Endothelial cell (in vitro differentiated cells): ENCODE measurements around the gene EPG5. TPM values are rescaled to one million over a fixed set of nuclear protein-coding genes. Genes with fewer than 3 reads are reported as not detected.

Experiments used
- DNase-seq: peaks from one replicate; pipeline ENCODE4 v3.0.0; 2021; ENCODE audit warnings: low spot score
- H3K27ac Mint-ChIP-seq: one replicate; pipeline ENCODE4 v1.8.0; 2021; ENCODE audit warnings: mixed read lengths, inconsistent platforms; ENCODE audit not compliant: unreplicated experiment
- H3K27me3 Mint-ChIP-seq: one replicate; pipeline ENCODE4 v1.8.0; 2021; ENCODE audit warnings: mild to moderate bottlenecking, moderate library complexity, mixed read lengths, inconsistent platforms; ENCODE audit not compliant: unreplicated experiment
- H3K36me3 Mint-ChIP-seq: one replicate; pipeline ENCODE4 v1.8.0; 2021; ENCODE audit warnings: mild to moderate bottlenecking, low read depth, mixed read lengths, inconsistent platforms; ENCODE audit not compliant: unreplicated experiment
- H3K4me1 Mint-ChIP-seq: one replicate; pipeline ENCODE4 v1.8.0; 2021; ENCODE audit warnings: mild to moderate bottlenecking, mixed read lengths, inconsistent platforms; ENCODE audit not compliant: unreplicated experiment
- H3K4me3 Mint-ChIP-seq: one replicate; pipeline ENCODE4 v1.8.0; 2021; ENCODE audit warnings: mild to moderate bottlenecking, mixed read lengths, inconsistent platforms; ENCODE audit not compliant: unreplicated experiment
- H3K9me3 Mint-ChIP-seq: one replicate; pipeline ENCODE4 v1.8.0; 2021; ENCODE audit warnings: mixed read lengths, inconsistent platforms; ENCODE audit not compliant: unreplicated experiment
- CTCF ChIP-seq: fragments of 200-600 bp; sonication (generic); IDR thresholded peaks from one replicate; pipeline ENCODE4 v1.5.0; 2021; ENCODE audit warnings: antibody characterized with exemption; ENCODE audit not compliant: unreplicated experiment
- total RNA-seq: library from RNA; stranded (reverse); fragmentation: NEBNext Ultra II Directional; extraction: Animal tissue kit (Norgen Biotek cat#: 25700); gene quantifications from one replicate; pipeline ENCODE4 v1.2.1, GENCODE V29; 2021; ENCODE audit not compliant: unreplicated experiment

Gene EPG5
- total RNA-seq, 1 donor from 2014 or later: 26.1 TPM

- Mint-ChIP-seq H3K27ac (no peak overlapping the region), H3K4me1 (peaks cover 12% of the 10 kb centered on the region), H3K36me3 (peaks cover 3% of the 10 kb centered on the region), H3K27me3 (no peaks in the 10 kb centered on the region), H3K4me3 (no peak overlapping the region), H3K9me3 (no peaks in the 10 kb centered on the region)
- no peak for DNase-seq
- no peak for TF ChIP-seq CTCF
Measured at GRCh38 chr18:45889419-45890064, 77.6 kb downstream of the EPG5 start.

GRCh38 chr18:45887585-45887984, 79.5 kb downstream of the EPG5 start:
- Mint-ChIP-seq H3K9me3 (no peaks in the 10 kb centered on the region), H3K36me3 (peaks cover 3% of the 10 kb centered on the region), H3K4me1 (peaks cover 12% of the 10 kb centered on the region), H3K27ac (no peak overlapping the region), H3K27me3 (no peaks in the 10 kb centered on the region), H3K4me3 (no peak overlapping the region)
- no peak for TF ChIP-seq CTCF
- DNase-seq: no peak

GRCh38 chr18:45880876-45881558, 86.1 kb downstream of the EPG5 start:
- no peaks in the 10 kb centered on the region for H3K4me1 Mint-ChIP-seq
- H3K27ac Mint-ChIP-seq: no peak overlapping the region
- H3K4me3 Mint-ChIP-seq: no peak overlapping the region
- no peak for TF ChIP-seq CTCF
- no peaks in the 10 kb centered on the region for H3K27me3 Mint-ChIP-seq
- no peak for DNase-seq
- H3K36me3 Mint-ChIP-seq: peaks cover 7% of the 10 kb centered on the region
- H3K9me3 Mint-ChIP-seq: no peaks in the 10 kb centered on the region

GRCh38 chr18:45879681-45880655, 87.2 kb downstream of the EPG5 start:
- peak; percentile 93 for TF ChIP-seq CTCF
- H3K4me1 Mint-ChIP-seq: no peaks in the 10 kb centered on the region
- H3K36me3 Mint-ChIP-seq: peaks cover 12% of the 10 kb centered on the region
- H3K27me3 Mint-ChIP-seq: no peaks in the 10 kb centered on the region
- H3K9me3 Mint-ChIP-seq: peaks cover 6% of the 10 kb centered on the region
- DNase-seq: peak; percentile 88
- no peak overlapping the region for H3K27ac Mint-ChIP-seq
- no peak overlapping the region for H3K4me3 Mint-ChIP-seq
